H1 (cell line): ENCODE results near the gene MRTFA. TPM values are rescaled to one million over a fixed set of nuclear protein-coding genes. Genes with fewer than 3 reads are reported as not detected.

Experiments used
- BCL11A ChIP-seq, 2 experiments: IDR thresholded peaks; one replicate each; pipeline ENCODE4 v1.6.1; 2011; ENCODE audit warnings: low read depth in 2 of 2, low read length in 2 of 2, mild to moderate bottlenecking in 2 of 2
- CHD7 ChIP-seq: fragments of 300-600 bp; sonication (generic); IDR thresholded peaks from 2 replicates; pipeline ENCODE4 v1.7.1; 2012; ENCODE audit warnings: low read length, moderate library complexity, mild to moderate bottlenecking, inconsistent platforms; ENCODE audit not compliant: insufficient replicate concordance
- CREB1 ChIP-seq: IDR thresholded peaks from 2 replicates; pipeline ENCODE4 v1.6.1; 2012; ENCODE audit warnings: inconsistent platforms
- EZH2 ChIP-seq: fragments of 200-600 bp; sonication (generic); IDR thresholded peaks from 2 replicates; pipeline ENCODE4 v1.7.1; 2012; ENCODE audit warnings: low read depth, mild to moderate bottlenecking, moderate library complexity, low read length, inconsistent platforms; ENCODE audit not compliant: severe bottlenecking
- GABPA ChIP-seq: IDR thresholded peaks from 2 replicates; pipeline ENCODE4 v1.6.1; 2011; ENCODE audit warnings: mild to moderate bottlenecking, low read length, moderate library complexity, borderline replicate concordance; ENCODE audit not compliant: insufficient read depth
- HDAC2 ChIP-seq, 2 experiments: fragments of 300-600 bp in 1 of 2; sonication (generic) in 1 of 2; IDR thresholded peaks; 2 replicates each; pipeline ENCODE4 v1.6.1; 2011 to 2012; ENCODE audit warnings: low read depth in 2 of 2, low read length in 2 of 2, mild to moderate bottlenecking in 2 of 2, moderate library complexity in 2 of 2, borderline replicate concordance in 1 of 2, inconsistent platforms in 1 of 2
- JUN ChIP-seq: IDR thresholded peaks from 2 replicates; pipeline ENCODE4 v1.6.1; 2011; ENCODE audit warnings: low read depth, mild to moderate bottlenecking, improper control_type of control experiment, low read length
- JUND ChIP-seq: IDR thresholded peaks from 2 replicates; pipeline ENCODE4 v1.6.1; 2011; ENCODE audit warnings: mild to moderate bottlenecking, improper control_type of control experiment, low read length
- POLR2AphosphoS5 ChIP-seq: IDR thresholded peaks from 2 replicates; pipeline ENCODE4 v1.6.1; 2011; ENCODE audit warnings: low read depth, low read length
- RXRA ChIP-seq: IDR thresholded peaks from 2 replicates; pipeline ENCODE4 v1.6.1; 2011; ENCODE audit warnings: low read depth, mild to moderate bottlenecking, low read length, moderate library complexity; ENCODE audit not compliant: insufficient read depth
- SIN3A ChIP-seq, 2 experiments: IDR thresholded peaks in 1 of 2; conservative IDR thresholded peaks in 1 of 2; 2 replicates each; pipeline ENCODE4 v1.6.1; 2011 to 2012; ENCODE audit warnings: low read length in 2 of 2, improper control_type of control experiment in 1 of 2, low read depth in 1 of 2, mild to moderate bottlenecking in 1 of 2
- SP2 ChIP-seq: IDR thresholded peaks from 2 replicates; pipeline ENCODE4 v1.6.1; 2012; ENCODE audit warnings: mild to moderate bottlenecking, low read length, inconsistent platforms
- polyA plus RNA-seq, 7 experiments: library from polyadenylated mRNA; depleted of rRNA in 3 of 7; stranded (reverse) in 5 of 7; unstranded in 2 of 7; fragments of >200 nt in 5 of 7; fragments of 200-250 nt in 2 of 7; gene quantifications; 1 replicate in 5 of 7; 2 replicates in 1 of 7; 4 replicates in 1 of 7; pipeline versions ENCODE4 v1.2.1 to v1.2.3, GENCODE V29; 2011 to 2013; ENCODE audit warnings: missing spikeins in 2 of 7, mixed read lengths in 2 of 7
- total RNA-seq: library from RNA; stranded (reverse); fragmentation: NEBNext Ultra II Directional; extraction: Animal tissue kit (Norgen Biotek cat#: 25700); gene quantifications from 2 replicates; pipeline ENCODE4 v1.2.1, GENCODE V29; 2021

The MRTFA gene
- total and polyA plus RNA-seq, 2 of the 8 experiments (the other 6 are each of a cell fraction or from before 2014, with no cell fraction given) = 5.4 to 37.9 TPM

GRCh38 chr22:40374567-40374966, 262.0 kb downstream of the MRTFA start (continued):
- no peak for TF ChIP-seq CHD7
- no peak for TF ChIP-seq JUND
- no peak for TF ChIP-seq CREB1
- no peak for TF ChIP-seq EZH2
- TF ChIP-seq JUN = no peak
- no peak for TF ChIP-seq RXRA
- TF ChIP-seq BCL11A (IDR thresholded peaks at IDR 0.05; ENCODE audit: low read depth in 2 of 2, low read length in 2 of 2) = no peak
- TF ChIP-seq GABPA = no peak
- TF ChIP-seq SP2 = no peak
- no peak for TF ChIP-seq POLR2AphosphoS5
- no peak for TF ChIP-seq HDAC2 (IDR thresholded peaks at IDR 0.05; ENCODE audit: borderline replicate concordance in 1 of 2, low read depth in 2 of 2, low read length in 2 of 2)
- no peak for TF ChIP-seq SIN3A (conservative IDR thresholded peaks at IDR 0.05 in 1 of 2, IDR thresholded peaks at IDR 0.05 in 1 of 2; ENCODE audit: low read depth in 1 of 2, low read length in 2 of 2)
